ENCODE data around the gene ZBTB46. TPM values are rescaled to one million over a fixed set of nuclear protein-coding genes. Genes with fewer than 3 reads are reported as not detected.

ZBTB46 gene
- total and polyA plus RNA-seq, 10 of the 15 experiments (the other 5 are each of a cell fraction or from before 2014, with no cell fraction given), result 0.15 to 0.92 (median 0.34) TPM

DNA sequence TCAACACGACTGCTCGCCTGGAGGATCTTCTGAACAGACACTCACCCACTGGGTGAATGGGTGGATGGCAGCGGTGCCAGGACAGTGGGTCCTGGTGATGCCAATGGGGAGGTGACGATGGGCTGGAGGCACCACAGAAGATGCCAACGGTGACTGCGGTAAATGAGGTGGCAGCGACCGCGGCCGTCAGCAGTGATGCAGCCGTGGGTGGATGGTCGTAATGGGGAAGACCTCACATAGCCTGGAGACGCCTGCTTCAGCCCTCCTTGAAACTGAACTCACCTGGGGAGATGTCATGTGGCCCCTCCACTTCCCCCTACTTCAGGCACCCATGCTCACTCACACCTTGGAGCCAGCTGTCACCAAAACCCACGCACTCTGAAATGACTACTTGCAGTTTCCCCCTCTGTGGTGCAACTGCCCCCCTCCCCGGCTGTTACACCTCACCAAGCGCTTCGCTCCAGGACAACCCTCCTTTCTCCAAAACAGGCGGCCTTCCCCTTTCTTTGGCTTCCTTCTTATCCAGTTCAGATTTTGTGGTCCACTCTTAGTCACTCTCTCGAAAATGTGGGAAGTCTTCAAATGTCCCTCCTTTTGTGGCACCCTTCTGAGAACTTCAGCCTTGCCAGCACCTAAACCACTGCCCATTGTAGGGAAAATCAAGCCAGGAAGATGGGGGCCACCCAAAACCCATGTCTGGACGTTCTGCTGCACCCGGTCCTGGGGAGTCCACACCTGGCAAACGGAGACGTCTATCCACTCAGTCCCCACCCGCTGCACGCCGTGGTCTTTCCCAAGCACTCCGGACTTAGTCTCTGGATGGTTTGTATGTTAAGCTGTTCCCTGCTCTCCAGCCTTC lies 19.9 kb upstream of the ZBTB46 start (continued):
- TF ChIP-seq, protein P1, sequence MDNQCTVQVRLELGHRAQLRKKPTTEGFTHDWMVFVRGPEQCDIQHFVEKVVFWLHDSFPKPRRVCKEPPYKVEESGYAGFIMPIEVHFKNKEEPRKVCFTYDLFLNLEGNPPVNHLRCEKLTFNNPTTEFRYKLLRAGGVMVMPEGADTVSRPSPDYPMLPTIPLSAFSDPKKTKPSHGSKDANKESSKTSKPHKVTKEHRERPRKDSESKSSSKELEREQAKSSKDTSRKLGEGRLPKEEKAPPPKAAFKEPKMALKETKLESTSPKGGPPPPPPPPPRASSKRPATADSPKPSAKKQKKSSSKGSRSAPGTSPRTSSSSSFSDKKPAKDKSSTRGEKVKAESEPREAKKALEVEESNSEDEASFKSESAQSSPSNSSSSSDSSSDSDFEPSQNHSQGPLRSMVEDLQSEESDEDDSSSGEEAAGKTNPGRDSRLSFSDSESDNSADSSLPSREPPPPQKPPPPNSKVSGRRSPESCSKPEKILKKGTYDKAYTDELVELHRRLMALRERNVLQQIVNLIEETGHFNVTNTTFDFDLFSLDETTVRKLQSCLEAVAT (IDR thresholded peaks at IDR 0.05), result peak; percentile 86
- TF ChIP-seq ZSCAN29 (IDR thresholded peaks at IDR 0.05), result no peak
- peak; percentile 98 for TF ChIP-seq NBN (IDR thresholded peaks at IDR 0.05)
- TF ChIP-seq, protein P2, sequence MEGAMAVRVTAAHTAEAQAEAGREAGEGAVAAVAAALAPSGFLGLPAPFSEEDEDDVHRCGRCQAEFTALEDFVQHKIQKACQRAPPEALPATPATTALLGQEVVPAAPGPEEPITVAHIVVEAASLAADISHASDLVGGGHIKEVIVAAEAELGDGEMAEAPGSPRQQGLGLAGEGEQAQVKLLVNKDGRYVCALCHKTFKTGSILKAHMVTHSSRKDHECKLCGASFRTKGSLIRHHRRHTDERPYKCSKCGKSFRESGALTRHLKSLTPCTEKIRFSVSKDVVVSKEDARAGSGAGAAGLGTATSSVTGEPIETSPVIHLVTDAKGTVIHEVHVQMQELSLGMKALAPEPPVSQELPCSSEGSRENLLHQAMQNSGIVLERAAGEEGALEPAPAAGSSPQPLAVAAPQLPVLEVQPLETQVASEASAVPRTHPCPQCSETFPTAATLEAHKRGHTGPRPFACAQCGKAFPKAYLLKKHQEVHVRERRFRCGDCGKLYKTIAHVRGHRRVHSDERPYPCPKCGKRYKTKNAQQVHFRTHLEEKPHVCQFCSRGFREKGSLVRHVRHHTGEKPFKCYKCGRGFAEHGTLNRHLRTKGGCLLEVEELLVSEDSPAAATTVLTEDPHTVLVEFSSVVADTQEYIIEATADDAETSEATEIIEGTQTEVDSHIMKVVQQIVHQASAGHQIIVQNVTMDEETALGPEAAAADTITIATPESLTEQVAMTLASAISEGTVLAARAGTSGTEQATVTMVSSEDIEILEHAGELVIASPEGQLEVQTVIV (IDR thresholded peaks at IDR 0.05; ENCODE audit: borderline replicate concordance, partially characterized antibody), result peak; percentile 52
- TF ChIP-seq BHLHE40 (IDR thresholded peaks at IDR 0.05; ENCODE audit: borderline replicate concordance in 1 of 2, low read depth in 2 of 2, low read length in 1 of 2), result peak; percentile 82 to 89
- peak; percentile 84; the same call in 2 of the 3 replicates for TF ChIP-seq POU2F2 (IDR thresholded peaks at IDR 0.05; ENCODE audit: borderline replicate concordance, low read depth, low read length)
- TF ChIP-seq TCF3 (IDR thresholded peaks at IDR 0.05; ENCODE audit: borderline replicate concordance, insufficient read depth, low read depth, low read length), result peak; percentile 99
- TF ChIP-seq NR2C2 (IDR thresholded peaks at IDR 0.05; ENCODE audit: borderline replicate concordance, control insufficient read depth, insufficient read length, low read depth), result no peak
- TF ChIP-seq RCOR1 (conservative IDR thresholded peaks at IDR 0.05; ENCODE audit: low read depth, low read length), result 0 out of 2 replicates have a peak, but pooled peaks have one; percentile 75
- no peak for TF ChIP-seq POLR2A (IDR thresholded peaks at IDR 0.05; ENCODE audit: low read depth, low read length)
- TF ChIP-seq, protein P3, sequence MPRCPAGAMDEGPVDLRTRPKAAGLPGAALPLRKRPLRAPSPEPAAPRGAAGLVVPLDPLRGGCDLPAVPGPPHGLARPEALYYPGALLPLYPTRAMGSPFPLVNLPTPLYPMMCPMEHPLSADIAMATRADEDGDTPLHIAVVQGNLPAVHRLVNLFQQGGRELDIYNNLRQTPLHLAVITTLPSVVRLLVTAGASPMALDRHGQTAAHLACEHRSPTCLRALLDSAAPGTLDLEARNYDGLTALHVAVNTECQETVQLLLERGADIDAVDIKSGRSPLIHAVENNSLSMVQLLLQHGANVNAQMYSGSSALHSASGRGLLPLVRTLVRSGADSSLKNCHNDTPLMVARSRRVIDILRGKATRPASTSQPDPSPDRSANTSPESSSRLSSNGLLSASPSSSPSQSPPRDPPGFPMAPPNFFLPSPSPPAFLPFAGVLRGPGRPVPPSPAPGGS (IDR thresholded peaks at IDR 0.05; ENCODE audit: borderline replicate concordance, insufficient read depth, low read depth, low read length, poor library complexity, severe bottlenecking), result peak; percentile 82
- TF ChIP-seq, protein P4, sequence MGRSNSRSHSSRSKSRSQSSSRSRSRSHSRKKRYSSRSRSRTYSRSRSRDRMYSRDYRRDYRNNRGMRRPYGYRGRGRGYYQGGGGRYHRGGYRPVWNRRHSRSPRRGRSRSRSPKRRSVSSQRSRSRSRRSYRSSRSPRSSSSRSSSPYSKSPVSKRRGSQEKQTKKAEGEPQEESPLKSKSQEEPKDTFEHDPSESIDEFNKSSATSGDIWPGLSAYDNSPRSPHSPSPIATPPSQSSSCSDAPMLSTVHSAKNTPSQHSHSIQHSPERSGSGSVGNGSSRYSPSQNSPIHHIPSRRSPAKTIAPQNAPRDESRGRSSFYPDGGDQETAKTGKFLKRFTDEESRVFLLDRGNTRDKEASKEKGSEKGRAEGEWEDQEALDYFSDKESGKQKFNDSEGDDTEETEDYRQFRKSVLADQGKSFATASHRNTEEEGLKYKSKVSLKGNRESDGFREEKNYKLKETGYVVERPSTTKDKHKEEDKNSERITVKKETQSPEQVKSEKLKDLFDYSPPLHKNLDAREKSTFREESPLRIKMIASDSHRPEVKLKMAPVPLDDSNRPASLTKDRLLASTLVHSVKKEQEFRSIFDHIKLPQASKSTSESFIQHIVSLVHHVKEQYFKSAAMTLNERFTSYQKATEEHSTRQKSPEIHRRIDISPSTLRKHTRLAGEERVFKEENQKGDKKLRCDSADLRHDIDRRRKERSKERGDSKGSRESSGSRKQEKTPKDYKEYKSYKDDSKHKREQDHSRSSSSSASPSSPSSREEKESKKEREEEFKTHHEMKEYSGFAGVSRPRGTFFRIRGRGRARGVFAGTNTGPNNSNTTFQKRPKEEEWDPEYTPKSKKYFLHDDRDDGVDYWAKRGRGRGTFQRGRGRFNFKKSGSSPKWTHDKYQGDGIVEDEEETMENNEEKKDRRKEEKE (IDR thresholded peaks at IDR 0.05), result no peak
- peak; percentile 91 for TF ChIP-seq CREB1 (IDR thresholded peaks at IDR 0.05; ENCODE audit: low read depth)
- peak; percentile 98 for TF ChIP-seq IRF4 (IDR thresholded peaks at IDR 0.05; ENCODE audit: low read depth, low read length)
- TF ChIP-seq, protein P5, sequence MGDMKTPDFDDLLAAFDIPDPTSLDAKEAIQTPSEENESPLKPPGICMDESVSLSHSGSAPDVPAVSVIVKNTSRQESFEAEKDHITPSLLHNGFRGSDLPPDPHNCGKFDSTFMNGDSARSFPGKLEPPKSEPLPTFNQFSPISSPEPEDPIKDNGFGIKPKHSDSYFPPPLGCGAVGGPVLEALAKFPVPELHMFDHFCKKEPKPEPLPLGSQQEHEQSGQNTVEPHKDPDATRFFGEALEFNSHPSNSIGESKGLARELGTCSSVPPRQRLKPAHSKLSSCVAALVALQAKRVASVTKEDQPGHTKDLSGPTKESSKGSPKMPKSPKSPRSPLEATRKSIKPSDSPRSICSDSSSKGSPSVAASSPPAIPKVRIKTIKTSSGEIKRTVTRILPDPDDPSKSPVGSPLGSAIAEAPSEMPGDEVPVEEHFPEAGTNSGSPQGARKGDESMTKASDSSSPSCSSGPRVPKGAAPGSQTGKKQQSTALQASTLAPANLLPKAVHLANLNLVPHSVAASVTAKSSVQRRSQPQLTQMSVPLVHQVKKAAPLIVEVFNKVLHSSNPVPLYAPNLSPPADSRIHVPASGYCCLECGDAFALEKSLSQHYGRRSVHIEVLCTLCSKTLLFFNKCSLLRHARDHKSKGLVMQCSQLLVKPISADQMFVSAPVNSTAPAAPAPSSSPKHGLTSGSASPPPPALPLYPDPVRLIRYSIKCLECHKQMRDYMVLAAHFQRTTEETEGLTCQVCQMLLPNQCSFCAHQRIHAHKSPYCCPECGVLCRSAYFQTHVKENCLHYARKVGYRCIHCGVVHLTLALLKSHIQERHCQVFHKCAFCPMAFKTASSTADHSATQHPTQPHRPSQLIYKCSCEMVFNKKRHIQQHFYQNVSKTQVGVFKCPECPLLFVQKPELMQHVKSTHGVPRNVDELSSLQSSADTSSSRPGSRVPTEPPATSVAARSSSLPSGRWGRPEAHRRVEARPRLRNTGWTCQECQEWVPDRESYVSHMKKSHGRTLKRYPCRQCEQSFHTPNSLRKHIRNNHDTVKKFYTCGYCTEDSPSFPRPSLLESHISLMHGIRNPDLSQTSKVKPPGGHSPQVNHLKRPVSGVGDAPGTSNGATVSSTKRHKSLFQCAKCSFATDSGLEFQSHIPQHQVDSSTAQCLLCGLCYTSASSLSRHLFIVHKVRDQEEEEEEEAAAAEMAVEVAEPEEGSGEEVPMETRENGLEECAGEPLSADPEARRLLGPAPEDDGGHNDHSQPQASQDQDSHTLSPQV (IDR thresholded peaks at IDR 0.05), result peak; percentile 93
- no peak for TF ChIP-seq NFYA (IDR thresholded peaks at IDR 0.05; ENCODE audit: borderline replicate concordance, low read depth, low read length)

Data from GM12878 (cell line).